ENCODE results near the gene PEG3.

The PEG3 gene

GRCh38 chr19:56808717-56809392 lies 31.7 kb downstream of the PEG3 start:
- Histone ChIP-seq H3K9ac (ENCODE audit: low read length in 2 of 2) (no peak overlapping the region), H3K27me3 (ENCODE audit: control insufficient read depth in 1 of 2, insufficient read depth in 2 of 2, low read length in 2 of 2) (no peaks in the 10 kb centered on the region), H3K4me3 (ENCODE audit: low read length in 2 of 2) (no peak overlapping the region), H3K4me1 (ENCODE audit: control insufficient read depth, insufficient read depth, low read length) (no peaks in the 10 kb centered on the region), H3K36me3 (ENCODE audit: control insufficient read depth in 2 of 2, insufficient read depth in 2 of 2, low read length in 2 of 2) (peaks cover 0 to 2% of the 10 kb centered on the region in 2 donors), H3K9me3 (ENCODE audit: control insufficient read depth in 2 of 2, low read length in 2 of 2) (peaks cover 0 to 3% of the 10 kb centered on the region in 2 donors), H3K27ac (ENCODE audit: low read length) (no peak overlapping the region)

DNA sequence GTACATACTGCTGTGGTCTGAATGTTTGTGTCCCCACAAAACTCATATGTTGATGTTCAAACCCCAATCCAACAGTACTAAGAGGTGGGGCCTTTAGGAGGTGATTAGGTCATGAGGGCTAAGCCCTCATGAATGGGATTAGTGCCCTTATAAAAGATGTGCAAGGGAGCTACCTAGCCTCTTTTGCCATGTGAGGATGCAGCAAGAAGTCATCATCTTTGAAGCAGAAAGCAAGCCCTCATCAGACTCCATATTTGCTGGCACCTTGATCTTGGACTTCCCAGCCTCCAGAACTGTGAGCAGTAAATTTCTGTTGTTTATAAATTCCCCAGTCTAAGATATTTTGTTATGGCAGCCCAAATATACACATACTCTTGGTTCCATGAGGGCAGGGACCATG lies 33.9 kb downstream of the PEG3 start:
- H3K27me3 ChIP-seq (ENCODE audit: control insufficient read depth in 1 of 2, insufficient read depth in 2 of 2, low read length in 2 of 2): no peaks in the 10 kb centered on the region
- H3K9ac ChIP-seq (ENCODE audit: low read length in 2 of 2): no peak overlapping the region
- H3K27ac ChIP-seq (ENCODE audit: low read length): no peak overlapping the region
- H3K36me3 ChIP-seq (ENCODE audit: control insufficient read depth in 2 of 2, insufficient read depth in 2 of 2, low read length in 2 of 2): no peaks in the 10 kb centered on the region
- peaks cover 0 to 5% of the 10 kb centered on the region in 2 donors for H3K9me3 ChIP-seq (ENCODE audit: control insufficient read depth in 2 of 2, low read length in 2 of 2)
- no peaks in the 10 kb centered on the region for H3K4me1 ChIP-seq (ENCODE audit: control insufficient read depth, insufficient read depth, low read length)
- no peak overlapping the region for H3K4me3 ChIP-seq (ENCODE audit: low read length in 2 of 2)
